ENCODE measurements around the gene ELN. TPM values are rescaled to one million over a fixed set of nuclear protein-coding genes. Genes with fewer than 3 reads are reported as not detected.

ELN gene
- total and polyA plus RNA-seq, 9 donors, result 13.2 to 51.5 (median 38.1) TPM

DNA sequence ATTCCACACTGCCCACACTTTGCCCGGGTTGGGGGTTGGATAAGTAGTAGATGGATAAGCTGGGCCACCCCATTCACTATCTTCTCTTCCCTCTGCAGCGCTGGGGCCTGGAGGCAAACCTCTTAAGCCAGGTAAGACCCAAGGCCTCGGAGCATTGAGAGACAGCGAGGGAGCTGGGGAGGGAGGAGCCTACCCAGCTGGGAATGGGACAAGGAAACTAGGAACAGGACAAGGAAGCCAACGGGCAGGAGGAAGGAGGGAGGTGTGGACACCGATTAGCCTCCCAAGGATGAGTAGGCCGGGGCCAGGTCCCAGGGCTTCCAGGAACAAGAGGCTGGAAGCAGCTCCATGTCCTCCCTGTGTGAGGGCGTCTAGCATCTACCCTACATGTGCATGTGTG lies 9.6 kb downstream of the ELN start:
- Histone ChIP-seq H3K4me1 (ENCODE audit: insufficient read depth) (peaks cover 5% of the 10 kb centered on the region), H3K27me3 (no peaks in the 10 kb centered on the region), H3K27ac (no peak overlapping the region), H3K36me3 (no peaks in the 10 kb centered on the region), H3K9me3 (no peaks in the 10 kb centered on the region), H3K4me3 (no peak overlapping the region)
- TF ChIP-seq EP300 (IDR thresholded peaks at IDR 0.05) (no peak), POLR2A (IDR thresholded peaks at IDR 0.05) (no peak)
- TF ChIP-seq, protein P1, sequence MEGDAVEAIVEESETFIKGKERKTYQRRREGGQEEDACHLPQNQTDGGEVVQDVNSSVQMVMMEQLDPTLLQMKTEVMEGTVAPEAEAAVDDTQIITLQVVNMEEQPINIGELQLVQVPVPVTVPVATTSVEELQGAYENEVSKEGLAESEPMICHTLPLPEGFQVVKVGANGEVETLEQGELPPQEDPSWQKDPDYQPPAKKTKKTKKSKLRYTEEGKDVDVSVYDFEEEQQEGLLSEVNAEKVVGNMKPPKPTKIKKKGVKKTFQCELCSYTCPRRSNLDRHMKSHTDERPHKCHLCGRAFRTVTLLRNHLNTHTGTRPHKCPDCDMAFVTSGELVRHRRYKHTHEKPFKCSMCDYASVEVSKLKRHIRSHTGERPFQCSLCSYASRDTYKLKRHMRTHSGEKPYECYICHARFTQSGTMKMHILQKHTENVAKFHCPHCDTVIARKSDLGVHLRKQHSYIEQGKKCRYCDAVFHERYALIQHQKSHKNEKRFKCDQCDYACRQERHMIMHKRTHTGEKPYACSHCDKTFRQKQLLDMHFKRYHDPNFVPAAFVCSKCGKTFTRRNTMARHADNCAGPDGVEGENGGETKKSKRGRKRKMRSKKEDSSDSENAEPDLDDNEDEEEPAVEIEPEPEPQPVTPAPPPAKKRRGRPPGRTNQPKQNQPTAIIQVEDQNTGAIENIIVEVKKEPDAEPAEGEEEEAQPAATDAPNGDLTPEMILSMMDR (IDR thresholded peaks at IDR 0.05), result no peak
- 63 to 85% (median 80%) methylated on average over 8 of the region's 8 CpGs for WGBS, 3 donors
- DNase-seq, result peak in 1 of 5 donors; percentile 33
- intact Hi-C loops (cut with DNase I), result no loop called here

DNA sequence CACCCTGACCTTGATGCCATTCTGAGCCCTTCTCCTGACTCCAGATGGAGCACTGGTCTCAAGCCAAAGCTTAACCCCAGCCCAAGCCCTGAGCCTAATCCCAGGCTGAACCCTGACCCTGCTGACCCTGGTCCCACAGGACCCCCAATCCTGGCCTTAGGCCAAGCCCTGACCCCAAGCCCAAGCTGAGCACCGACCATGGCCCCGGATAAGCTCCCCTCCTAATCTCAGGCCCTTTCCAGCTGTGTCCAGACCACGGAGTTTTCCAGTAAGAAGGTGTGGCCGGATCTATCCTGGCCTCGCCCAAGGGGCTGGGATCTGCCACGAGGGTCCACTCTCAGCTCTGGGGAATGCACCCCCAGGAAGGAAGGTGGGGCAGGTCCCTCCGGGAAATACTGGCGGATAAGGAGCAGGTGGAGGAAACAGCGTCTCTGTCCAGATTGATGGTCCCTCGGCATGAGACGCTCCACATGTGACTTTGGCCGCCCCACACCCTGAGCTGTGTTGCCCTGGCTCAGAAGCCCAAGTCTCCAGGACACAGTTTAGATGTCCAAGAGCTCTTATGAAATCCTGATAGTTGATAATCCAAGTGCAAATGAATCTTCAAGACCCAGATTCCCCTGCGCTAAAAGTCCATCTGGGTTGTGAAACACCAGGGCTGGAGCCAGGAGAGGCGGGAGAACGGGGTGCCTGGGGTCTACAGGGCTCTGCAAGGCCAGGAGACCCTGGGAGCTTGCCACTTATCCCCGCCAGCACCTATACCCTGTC lies 10.4 kb downstream of the ELN start:
- intact Hi-C loops (cut with DNase I), result no loop called here
- H3K4me1 ChIP-seq (ENCODE audit: insufficient read depth), result peaks cover 8% of the 10 kb centered on the region
- peak in 1 of 5 donors; percentile 46 for DNase-seq
- no peaks in the 10 kb centered on the region for H3K27me3 ChIP-seq
- no peak overlapping the region for H3K27ac ChIP-seq
- H3K9me3 ChIP-seq, result no peaks in the 10 kb centered on the region
- WGBS, 3 donors, result 77 to 90% (median 82%) methylated on average over 16 of the region's 16 CpGs
- no peak for TF ChIP-seq EP300 (IDR thresholded peaks at IDR 0.05)
- no peak for TF ChIP-seq POLR2A (IDR thresholded peaks at IDR 0.05)
- TF ChIP-seq, protein P1 (IDR thresholded peaks at IDR 0.05), result no peak
- H3K4me3 ChIP-seq, result no peak overlapping the region
- H3K36me3 ChIP-seq, result no peaks in the 10 kb centered on the region

DNA sequence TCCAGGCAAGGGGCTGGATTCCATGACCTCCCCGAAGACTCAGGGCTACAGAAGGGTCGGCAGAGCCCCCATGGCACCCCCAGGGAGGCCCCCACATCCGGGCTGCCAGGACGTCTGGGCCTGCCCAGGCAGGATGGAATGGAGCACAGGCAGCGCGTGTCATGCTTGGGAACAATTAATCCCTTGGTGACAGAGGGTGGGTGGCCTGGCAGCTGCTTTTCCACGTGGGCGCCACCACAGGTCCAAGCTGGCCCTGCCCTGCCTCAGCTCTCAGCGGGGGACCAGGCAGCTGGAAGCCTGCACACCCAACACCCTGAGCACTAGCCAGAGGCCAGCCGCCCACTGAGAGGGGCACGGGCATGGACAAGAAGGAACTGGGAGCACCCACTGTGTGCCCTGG lies 11.4 kb downstream of the ELN start:
- no peak overlapping the region for H3K27ac ChIP-seq
- WGBS, 3 donors, result 84 to 90% (median 84%) methylated on average over 11 of the region's 11 CpGs
- intact Hi-C loops (cut with DNase I), result no loop called here
- no peaks in the 10 kb centered on the region for H3K9me3 ChIP-seq
- peaks cover 3% of the 10 kb centered on the region for H3K4me1 ChIP-seq (ENCODE audit: insufficient read depth)
- no peak overlapping the region for H3K4me3 ChIP-seq
- no peak for DNase-seq
- TF ChIP-seq, protein P1 (IDR thresholded peaks at IDR 0.05), result no peak
- TF ChIP-seq EP300 (IDR thresholded peaks at IDR 0.05) (no peak), POLR2A (IDR thresholded peaks at IDR 0.05) (no peak)
- no peaks in the 10 kb centered on the region for H3K27me3 ChIP-seq
- H3K36me3 ChIP-seq, result no peaks in the 10 kb centered on the region

DNA sequence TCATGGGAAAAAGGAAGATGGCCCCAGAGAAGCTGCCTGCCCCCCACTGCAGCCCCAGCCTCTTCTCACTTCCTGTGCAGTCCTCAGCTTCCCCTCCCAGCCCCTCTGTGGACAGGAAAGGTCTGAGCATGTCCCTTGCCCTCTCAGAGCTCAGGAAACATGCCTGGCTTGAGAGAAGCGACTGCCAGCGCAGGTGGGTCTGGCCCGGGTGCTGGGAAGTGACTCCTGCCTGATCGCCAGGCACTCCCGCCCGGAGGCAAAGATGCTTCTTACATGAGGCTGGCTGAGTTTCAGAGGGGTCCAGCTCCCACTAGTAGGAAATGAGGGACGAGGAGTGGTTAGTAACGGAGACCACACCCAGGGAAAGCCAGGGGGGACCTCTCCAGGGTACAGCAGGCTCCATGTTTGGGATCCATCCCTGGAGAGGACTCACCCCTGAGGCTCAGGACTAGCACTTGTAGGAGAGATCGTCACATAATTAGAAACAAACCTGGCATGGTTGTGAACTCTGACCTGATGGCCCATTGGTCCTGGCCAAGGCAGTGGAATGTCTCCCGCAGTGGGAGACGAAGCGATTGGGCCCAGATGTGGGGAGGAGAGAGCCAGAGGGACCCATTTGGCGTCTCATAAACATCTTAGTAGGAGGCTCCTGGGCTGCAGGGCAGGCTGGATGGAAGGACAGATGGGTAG lies 12.3 kb downstream of the ELN start:
- H3K27me3 ChIP-seq, result no peaks in the 10 kb centered on the region
- WGBS, 3 donors, result 81 to 86% (median 83%) methylated on average over 13 of the region's 13 CpGs
- no peaks in the 10 kb centered on the region for H3K9me3 ChIP-seq
- H3K36me3 ChIP-seq, result no peaks in the 10 kb centered on the region
- no peak overlapping the region for H3K4me3 ChIP-seq
- TF ChIP-seq POLR2A (IDR thresholded peaks at IDR 0.05) (no peak), EP300 (IDR thresholded peaks at IDR 0.05) (no peak)
- TF ChIP-seq, protein P1 (IDR thresholded peaks at IDR 0.05), result no peak
- no peak for DNase-seq
- no peak overlapping the region for H3K27ac ChIP-seq
- intact Hi-C loops (cut with DNase I), result no loop called here
- H3K4me1 ChIP-seq (ENCODE audit: insufficient read depth), result peaks cover 3% of the 10 kb centered on the region
